Posterior vena cava (tissue), 2 donors: ENCODE results near the gene POU2AF1. TPM values are rescaled to one million over a fixed set of nuclear protein-coding genes. Genes with fewer than 3 reads are reported as not detected.

ENCODE experiments used
- DNase-seq: peaks from one replicate; pipeline ENCODE4 v3.0.0-alpha.2; 2020; ENCODE audit warnings: low spot score
- intact Hi-C, 2 donors: fragments of 100-400 bp; cut with DNase I; formaldehyde crosslinking; loops; one replicate each; pipeline versions ENCODE4 v1.14.1 to v1.14.2; 2022 to 2023
- total RNA-seq, 2 donors: library from RNA; stranded (reverse); fragmentation: NEBNext Ultra II Directional; extraction: Animal tissue kit (Norgen Biotek cat#: 25700); gene quantifications; one replicate each; pipeline ENCODE4 v1.2.1, GENCODE V29; 2021
- donor health status: DM: yes; HTN: yes; CAD: no.
- donor health status: DM: yes; HTN: yes; CAD: no.

POU2AF1 gene
- total RNA-seq, 2 donors from 2014 or later, result 0.23 to 0.38 TPM

- intact Hi-C loops, result no loop called here
- DNase-seq, result no peak
Observed at GRCh38 chr11:111353776-111354600, 25.1 kb downstream of the POU2AF1 start.

GRCh38 chr11:111352935-111353710 is 26.0 kb downstream of the POU2AF1 start:
- DNase-seq, result no peak
- intact Hi-C loops, result no loop called here

GRCh38 chr11:111352231-111352746 is 26.8 kb downstream of the POU2AF1 start:
- no peak for DNase-seq
- intact Hi-C loops, result no loop called here

GRCh38 chr11:111351374-111352055 is 27.6 kb downstream of the POU2AF1 start:
- DNase-seq, result no peak
- intact Hi-C loops, result no loop called here

- no peak for DNase-seq
- intact Hi-C loops, result no loop called here
Observed at GRCh38 chr11:111350811-111351210, 28.3 kb downstream of the POU2AF1 start.

GRCh38 chr11:111349191-111349695 is 29.8 kb downstream of the POU2AF1 start:
- no peak for DNase-seq
- intact Hi-C loops, result no loop called here

- intact Hi-C loops, result no loop called here
- no peak for DNase-seq
Observed at GRCh38 chr11:111348147-111348546, 30.9 kb downstream of the POU2AF1 start.

GRCh38 chr11:111347723-111348115 is 31.4 kb downstream of the POU2AF1 start:
- intact Hi-C loops, result no loop called here

GRCh38 chr11:111347002-111347722 is 31.9 kb downstream of the POU2AF1 start:
- DNase-seq, result no peak
- intact Hi-C loops, result no loop called here

More at GRCh38 chr11:111347723-111348115, 31.4 kb downstream of the POU2AF1 start:
- no peak for DNase-seq

GRCh38 chr11:111344032-111344431 is 35.0 kb downstream of the POU2AF1 start:
- DNase-seq, result peak; percentile 88
- intact Hi-C loops, result no loop called here

- no peak for DNase-seq
- intact Hi-C loops, result no loop called here
Observed at GRCh38 chr11:111342329-111342728, 36.7 kb downstream of the POU2AF1 start.

- DNase-seq, result no peak
- intact Hi-C loops, result no loop called here
Observed at GRCh38 chr11:111339758-111340388, 39.2 kb downstream of the POU2AF1 start.

- no peak for DNase-seq
- intact Hi-C loops, result no loop called here
Observed at GRCh38 chr11:111336582-111337256, 42.4 kb downstream of the POU2AF1 start.

GRCh38 chr11:111336062-111336461 is 43.0 kb downstream of the POU2AF1 start:
- intact Hi-C loops, result no loop called here
- no peak for DNase-seq

GRCh38 chr11:111335549-111335948 is 43.5 kb downstream of the POU2AF1 start:
- intact Hi-C loops, result no loop called here
- no peak for DNase-seq

- intact Hi-C loops, result no loop called here
- DNase-seq, result no peak
Observed at GRCh38 chr11:111334532-111335502, 44.3 kb downstream of the POU2AF1 start.
